GM19099 (cell line): ENCODE measurements around the gene TFAM.

Experiments used
- POLR2A ChIP-seq: IDR thresholded peaks from 3 replicates; pipeline ENCODE4 v1.6.1; 2011; ENCODE audit warnings: low read depth; ENCODE audit not compliant: insufficient read length; ENCODE audit errors: extremely low read depth

TFAM gene

GRCh38 chr10:58399410-58399809 is 14.2 kb downstream of the TFAM start:
- no peak for TF ChIP-seq POLR2A

- TF ChIP-seq POLR2A: no peak
Observed at GRCh38 chr10:58400609-58401008, 15.4 kb downstream of the TFAM start.

- TF ChIP-seq POLR2A: no peak
Observed at GRCh38 chr10:58404001-58404400, 18.8 kb downstream of the TFAM start.

GRCh38 chr10:58409956-58410610 is 24.9 kb downstream of the TFAM start:
- TF ChIP-seq POLR2A: no peak

- no peak for TF ChIP-seq POLR2A
Observed at GRCh38 chr10:58412502-58412961, 27.3 kb downstream of the TFAM start.

- no peak for TF ChIP-seq POLR2A
Observed at GRCh38 chr10:58414270-58415041, 29.2 kb downstream of the TFAM start.

GRCh38 chr10:58415757-58416156 is 30.5 kb downstream of the TFAM start:
- no peak for TF ChIP-seq POLR2A

- no peak for TF ChIP-seq POLR2A
Observed at GRCh38 chr10:58424176-58424575, 39.0 kb downstream of the TFAM start.

GRCh38 chr10:58431903-58432302 is 46.7 kb downstream of the TFAM start:
- TF ChIP-seq POLR2A: no peak

- no peak for TF ChIP-seq POLR2A
Observed at GRCh38 chr10:58433066-58433465, 47.9 kb downstream of the TFAM start.

- TF ChIP-seq POLR2A: no peak
Observed at GRCh38 chr10:58433571-58433970, 48.4 kb downstream of the TFAM start.

- TF ChIP-seq POLR2A: no peak
Observed at GRCh38 chr10:58435297-58435985, 50.2 kb downstream of the TFAM start.

- TF ChIP-seq POLR2A: no peak
Observed at GRCh38 chr10:58436071-58436470, 50.9 kb downstream of the TFAM start.

GRCh38 chr10:58438340-58438871 is 53.2 kb downstream of the TFAM start:
- TF ChIP-seq POLR2A: no peak

GRCh38 chr10:58438986-58439385 is 53.8 kb downstream of the TFAM start:
- no peak for TF ChIP-seq POLR2A
